PFSK-1 (cell line): Measurements from ENCODE around the gene NDRG4.

Source experiments
- POLR2AphosphoS5 ChIP-seq: IDR thresholded peaks from 2 replicates; pipeline ENCODE4 v1.6.1; 2012; ENCODE audit warnings: low read depth, mild to moderate bottlenecking, control low read depth, low read length, moderate library complexity
- SIN3A ChIP-seq: IDR thresholded peaks from 2 replicates; pipeline ENCODE4 v1.6.1; 2012; ENCODE audit warnings: mild to moderate bottlenecking, low read length, moderate library complexity, borderline replicate concordance; ENCODE audit not compliant: insufficient read depth

DNA sequence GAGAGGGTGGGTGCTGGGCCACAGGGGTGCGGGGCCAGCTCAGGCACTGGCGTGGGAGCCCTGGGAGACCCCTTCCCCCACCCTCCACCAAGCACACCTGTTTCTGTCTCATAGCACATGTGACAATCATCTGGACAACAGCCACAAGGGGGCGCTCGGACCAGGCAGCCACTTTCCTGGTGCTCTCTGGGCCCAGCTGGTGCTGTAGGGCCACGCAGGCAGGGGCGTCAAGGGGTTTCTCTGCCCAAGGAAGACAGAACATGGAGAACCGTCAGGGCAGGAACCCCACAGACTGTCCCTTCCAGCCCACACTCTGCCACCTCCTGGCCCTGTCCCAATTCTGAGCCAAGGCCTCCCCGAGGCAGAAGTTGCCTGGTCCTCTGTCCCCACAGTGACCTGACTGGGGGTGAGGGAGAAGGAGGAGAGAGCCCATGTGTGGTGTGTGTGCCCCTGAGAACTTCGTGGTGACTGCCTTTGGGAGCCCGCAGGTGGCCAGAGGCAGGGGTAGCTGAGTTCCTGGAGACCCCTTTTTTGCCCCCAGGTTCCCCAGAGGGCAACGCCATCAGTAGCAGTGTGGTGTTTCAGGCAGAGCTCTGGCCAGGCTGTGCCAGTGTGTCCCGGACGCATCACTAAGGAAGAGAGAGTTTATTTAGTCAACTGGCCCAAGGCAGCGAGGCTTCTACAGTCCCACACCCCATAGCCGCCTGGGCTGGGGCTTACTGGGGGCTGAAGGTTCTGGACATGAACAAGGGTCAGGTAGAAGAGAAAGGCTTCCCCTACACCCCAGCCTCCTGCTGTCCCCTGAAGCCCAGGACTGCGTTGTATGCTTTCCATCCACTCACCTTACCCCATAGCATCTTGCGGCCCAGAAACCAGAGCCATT is 12.2 kb downstream of the NDRG4 start:
- TF ChIP-seq SIN3A: no peak
- no peak for TF ChIP-seq POLR2AphosphoS5
